Calu3 (cell line): ENCODE measurements around the gene KIRREL3. TPM values are rescaled to one million over a fixed set of nuclear protein-coding genes. Genes with fewer than 3 reads are reported as not detected.

ENCODE experiments used
- BruUV-seq: library from RNA; stranded (reverse); fragments of 400-500 nt; replicated peaks from 2 replicates; lab custom pipeline; 2021; lab: Mats Ljungman, UMichigan
- CTCF ChIA-PET: fragments of 300-600 bp; sonication (Branson Sonifier 250); formaldehyde crosslinking; loops from one replicate; lab custom pipeline; 2022; ENCODE audit warnings: antibody characterized with exemption; lab: Charles Lee
- DNase-seq: peaks from one replicate; pipeline ENCODE4 v3.0.0; 2022
- H3K27ac Mint-ChIP-seq: one replicate; pipeline ENCODE4 v1.8.0; 2022; ENCODE audit warnings: mixed read lengths; ENCODE audit not compliant: unreplicated experiment
- H3K27me3 Mint-ChIP-seq: one replicate; pipeline ENCODE4 v1.8.0; 2022; ENCODE audit warnings: mixed read lengths; ENCODE audit not compliant: unreplicated experiment
- H3K36me3 Mint-ChIP-seq: one replicate; pipeline ENCODE4 v1.8.0; 2022; ENCODE audit warnings: mild to moderate bottlenecking, moderate library complexity, mixed read lengths; ENCODE audit not compliant: insufficient read depth, unreplicated experiment
- H3K4me1 Mint-ChIP-seq: one replicate; pipeline ENCODE4 v1.8.0; 2022; ENCODE audit warnings: mild to moderate bottlenecking, low read depth, mixed read lengths; ENCODE audit not compliant: unreplicated experiment
- H3K4me3 Mint-ChIP-seq: one replicate; pipeline ENCODE4 v1.8.0; 2022; ENCODE audit warnings: mild to moderate bottlenecking, low read depth, moderate library complexity, mixed read lengths; ENCODE audit not compliant: unreplicated experiment
- H3K9me3 Mint-ChIP-seq: one replicate; pipeline ENCODE4 v1.8.0; 2022; ENCODE audit warnings: low read depth, mixed read lengths; ENCODE audit not compliant: unreplicated experiment
- intact Hi-C: fragments of 100-400 bp; cut with micrococcal nuclease; formaldehyde crosslinking; loops from one replicate; pipeline ENCODE4 v1.10.0; 2022; ENCODE audit not compliant: unreplicated experiment
- total RNA-seq: library from RNA; stranded (reverse); gene quantifications from 2 replicates; pipeline ENCODE4 v1.2.3, GENCODE V29; 2022
- TF ChIP-seq, protein P1 (sequence below): fragments of 200-600 bp; IDR thresholded peaks from one replicate; pipeline ENCODE4 v1.8.0; 2022; ENCODE audit warnings: antibody characterized with exemption; ENCODE audit not compliant: unreplicated experiment

KIRREL3 gene
- total RNA-seq, 1 experiment from 2014 or later, result 0.26 TPM

DNA sequence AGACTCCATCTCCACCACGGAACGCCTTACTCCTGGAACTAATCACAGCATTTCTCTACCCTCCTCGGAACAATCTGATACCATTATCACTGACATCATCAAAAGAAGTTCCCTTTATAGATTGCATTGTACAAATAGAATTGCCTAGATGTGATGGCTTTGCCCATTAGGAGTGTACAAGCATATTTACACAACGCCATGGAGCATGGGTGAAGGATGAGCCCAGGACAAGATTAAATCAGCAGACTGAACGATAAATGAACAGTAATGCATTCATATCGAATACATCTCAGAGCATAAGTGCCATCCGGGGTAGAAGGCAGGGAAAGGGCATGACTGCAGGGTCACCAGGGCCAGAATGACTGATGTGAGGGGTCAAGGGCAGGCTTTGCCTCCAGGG is 57.3 kb downstream of the KIRREL3 start:
- Mint-ChIP-seq H3K4me1 (peaks cover 6% of the 10 kb centered on the region), H3K27ac (no peak overlapping the region), H3K36me3 (no peaks in the 10 kb centered on the region), H3K27me3 (no peaks in the 10 kb centered on the region), H3K4me3 (no peak overlapping the region), H3K9me3 (peaks cover 2% of the 10 kb centered on the region)
- no TSS peak for BruUV-seq
- DNase-seq, result no peak
- CTCF ChIA-PET, result no interaction called here
- TF ChIP-seq, protein P1, sequence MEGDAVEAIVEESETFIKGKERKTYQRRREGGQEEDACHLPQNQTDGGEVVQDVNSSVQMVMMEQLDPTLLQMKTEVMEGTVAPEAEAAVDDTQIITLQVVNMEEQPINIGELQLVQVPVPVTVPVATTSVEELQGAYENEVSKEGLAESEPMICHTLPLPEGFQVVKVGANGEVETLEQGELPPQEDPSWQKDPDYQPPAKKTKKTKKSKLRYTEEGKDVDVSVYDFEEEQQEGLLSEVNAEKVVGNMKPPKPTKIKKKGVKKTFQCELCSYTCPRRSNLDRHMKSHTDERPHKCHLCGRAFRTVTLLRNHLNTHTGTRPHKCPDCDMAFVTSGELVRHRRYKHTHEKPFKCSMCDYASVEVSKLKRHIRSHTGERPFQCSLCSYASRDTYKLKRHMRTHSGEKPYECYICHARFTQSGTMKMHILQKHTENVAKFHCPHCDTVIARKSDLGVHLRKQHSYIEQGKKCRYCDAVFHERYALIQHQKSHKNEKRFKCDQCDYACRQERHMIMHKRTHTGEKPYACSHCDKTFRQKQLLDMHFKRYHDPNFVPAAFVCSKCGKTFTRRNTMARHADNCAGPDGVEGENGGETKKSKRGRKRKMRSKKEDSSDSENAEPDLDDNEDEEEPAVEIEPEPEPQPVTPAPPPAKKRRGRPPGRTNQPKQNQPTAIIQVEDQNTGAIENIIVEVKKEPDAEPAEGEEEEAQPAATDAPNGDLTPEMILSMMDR, result no peak
- intact Hi-C loops, result no loop called here

DNA sequence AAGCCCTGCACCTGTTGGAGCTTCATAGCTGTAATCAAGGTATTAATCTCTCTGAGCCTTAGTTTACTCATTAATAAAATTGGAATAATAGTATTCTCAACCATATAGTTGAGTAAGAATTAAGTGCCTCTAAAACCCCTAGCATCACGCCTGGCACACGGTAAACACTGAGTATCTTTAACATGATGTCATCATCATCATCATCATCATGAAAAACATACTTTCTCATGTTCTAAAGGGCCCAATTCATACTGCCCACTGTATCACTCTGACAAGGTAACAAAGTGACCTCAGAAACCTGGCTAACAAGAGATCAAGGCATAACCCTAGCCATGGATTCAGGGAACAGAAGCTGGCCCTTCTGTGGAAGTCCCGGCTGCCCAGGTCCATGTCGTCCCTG is 58.4 kb downstream of the KIRREL3 start:
- H3K4me1 Mint-ChIP-seq, result peaks cover 6% of the 10 kb centered on the region
- CTCF ChIA-PET, result no interaction called here
- no peak overlapping the region for H3K4me3 Mint-ChIP-seq
- H3K9me3 Mint-ChIP-seq, result peaks cover 2% of the 10 kb centered on the region
- H3K27me3 Mint-ChIP-seq, result no peaks in the 10 kb centered on the region
- no peak overlapping the region for H3K27ac Mint-ChIP-seq
- TF ChIP-seq, protein P1, result no peak
- no peak for DNase-seq
- no TSS peak for BruUV-seq
- intact Hi-C loops, result no loop called here
- no peaks in the 10 kb centered on the region for H3K36me3 Mint-ChIP-seq

DNA sequence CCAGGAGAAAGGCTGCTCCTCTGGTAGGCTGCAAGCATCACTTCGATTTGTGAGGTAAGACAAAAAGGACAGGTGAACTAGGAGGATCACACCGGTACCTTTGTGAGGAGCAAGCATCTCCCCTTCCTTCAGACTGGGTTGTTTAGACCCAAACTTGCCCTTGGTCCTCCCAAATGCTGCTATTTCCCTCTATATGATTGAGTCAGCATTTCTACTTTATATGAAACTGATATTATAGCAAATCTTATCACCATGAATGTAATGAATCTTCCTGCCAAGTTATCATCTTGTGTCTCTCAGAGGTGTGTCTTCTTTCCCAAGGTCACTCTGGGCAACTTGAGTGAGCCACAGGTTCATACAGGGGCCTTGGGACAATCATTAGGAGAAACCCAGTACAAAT is 61.0 kb downstream of the KIRREL3 start:
- H3K36me3 Mint-ChIP-seq, result no peaks in the 10 kb centered on the region
- H3K27ac Mint-ChIP-seq, result no peak overlapping the region
- peaks cover 2% of the 10 kb centered on the region for H3K9me3 Mint-ChIP-seq
- CTCF ChIA-PET, result no interaction called here
- H3K4me1 Mint-ChIP-seq, result peaks cover 6% of the 10 kb centered on the region
- no peak for DNase-seq
- intact Hi-C loops, result no loop called here
- BruUV-seq, result no TSS peak
- no peak overlapping the region for H3K4me3 Mint-ChIP-seq
- H3K27me3 Mint-ChIP-seq, result no peaks in the 10 kb centered on the region
- TF ChIP-seq, protein P1, result no peak

DNA sequence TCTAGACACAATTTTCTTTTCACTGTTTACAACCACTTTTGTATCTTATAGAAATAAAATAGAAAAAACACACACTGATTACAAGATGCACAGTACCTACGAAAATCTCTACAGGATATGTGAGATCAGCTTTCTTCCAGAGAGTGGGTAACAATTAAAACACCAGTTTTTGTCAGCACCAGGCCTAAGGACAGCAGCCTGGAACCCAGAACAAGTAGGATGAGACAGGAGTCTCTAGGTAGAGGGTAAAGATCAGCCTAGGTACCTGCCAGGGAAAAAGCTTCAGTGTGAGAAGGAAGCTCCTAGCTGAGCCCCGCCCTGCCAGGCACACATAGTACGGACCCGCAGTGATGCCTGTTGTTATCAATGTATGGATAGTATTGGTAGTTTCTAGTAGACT is 61.9 kb downstream of the KIRREL3 start:
- no peaks in the 10 kb centered on the region for H3K36me3 Mint-ChIP-seq
- no peaks in the 10 kb centered on the region for H3K27me3 Mint-ChIP-seq

More for the DNA sequence above, 61.9 kb downstream of the KIRREL3 start:
- Mint-ChIP-seq H3K4me3 (no peak overlapping the region), H3K27ac (no peak overlapping the region), H3K4me1 (peaks cover 6% of the 10 kb centered on the region), H3K9me3 (peaks cover 2% of the 10 kb centered on the region)
- BruUV-seq, result no TSS peak
- CTCF ChIA-PET, result no interaction called here
- TF ChIP-seq, protein P1, result no peak
- DNase-seq, result no peak
- intact Hi-C loops, result no loop called here
